ENCODE measurements around the gene MAD2L2.

DNA sequence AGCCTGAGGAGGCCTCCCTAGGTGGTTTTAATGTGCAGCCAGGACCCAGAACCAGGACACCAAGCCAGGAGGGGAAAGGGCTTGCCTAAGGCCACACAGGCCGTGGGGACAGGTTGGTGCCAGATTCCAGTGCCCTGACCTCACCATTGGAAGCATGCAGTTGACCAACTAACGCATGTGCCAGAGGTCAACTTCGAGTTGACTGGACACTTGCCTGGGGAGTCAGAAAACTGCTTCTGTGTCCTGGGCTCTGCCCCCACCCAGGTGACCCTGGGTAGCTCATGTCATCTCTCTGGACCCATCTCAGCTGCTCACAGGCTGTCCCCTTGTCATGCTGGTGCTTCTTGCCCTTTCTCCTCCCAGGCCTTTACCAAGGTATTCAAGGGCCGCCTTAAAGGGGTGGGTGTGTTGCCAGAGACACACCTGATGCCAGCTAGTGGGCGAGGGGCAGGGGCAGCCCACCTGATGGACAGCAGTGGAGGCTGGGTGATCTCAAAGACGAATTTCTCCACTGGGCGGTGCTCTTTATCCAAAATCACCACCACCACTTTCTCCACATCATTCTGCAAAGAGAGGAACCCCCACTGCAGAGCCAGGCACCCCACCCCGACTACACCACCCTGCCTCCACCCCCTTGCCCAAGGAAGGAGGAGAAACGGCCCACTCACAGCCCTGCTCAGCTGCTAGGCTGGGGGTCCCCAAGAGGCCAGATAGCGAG is 4.4 kb downstream of the MAD2L2 start:
- TF ChIP-seq, protein P1, sequence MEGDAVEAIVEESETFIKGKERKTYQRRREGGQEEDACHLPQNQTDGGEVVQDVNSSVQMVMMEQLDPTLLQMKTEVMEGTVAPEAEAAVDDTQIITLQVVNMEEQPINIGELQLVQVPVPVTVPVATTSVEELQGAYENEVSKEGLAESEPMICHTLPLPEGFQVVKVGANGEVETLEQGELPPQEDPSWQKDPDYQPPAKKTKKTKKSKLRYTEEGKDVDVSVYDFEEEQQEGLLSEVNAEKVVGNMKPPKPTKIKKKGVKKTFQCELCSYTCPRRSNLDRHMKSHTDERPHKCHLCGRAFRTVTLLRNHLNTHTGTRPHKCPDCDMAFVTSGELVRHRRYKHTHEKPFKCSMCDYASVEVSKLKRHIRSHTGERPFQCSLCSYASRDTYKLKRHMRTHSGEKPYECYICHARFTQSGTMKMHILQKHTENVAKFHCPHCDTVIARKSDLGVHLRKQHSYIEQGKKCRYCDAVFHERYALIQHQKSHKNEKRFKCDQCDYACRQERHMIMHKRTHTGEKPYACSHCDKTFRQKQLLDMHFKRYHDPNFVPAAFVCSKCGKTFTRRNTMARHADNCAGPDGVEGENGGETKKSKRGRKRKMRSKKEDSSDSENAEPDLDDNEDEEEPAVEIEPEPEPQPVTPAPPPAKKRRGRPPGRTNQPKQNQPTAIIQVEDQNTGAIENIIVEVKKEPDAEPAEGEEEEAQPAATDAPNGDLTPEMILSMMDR (conservative IDR thresholded peaks at IDR 0.05 in 1 of 2, IDR thresholded peaks at IDR 0.05 in 1 of 2; ENCODE audit: low read depth in 1 of 2, low read length in 2 of 2), result no peak
- no peak for TF ChIP-seq EZH2 (IDR thresholded peaks at IDR 0.05; ENCODE audit: low read length, missing control alignments)

All from fibroblast of lung (primary cell).